Measurements from ENCODE around the gene DFFA.
"Not testable (repeated sequence)": the region's sequence is repeated elsewhere in the genome, so short reads cannot be mapped to it uniquely, and the experiment has no call there.

Gene DFFA

GRCh38 chr1:10430216-10431069 is 41.9 kb downstream of the DFFA start, which contains the start of gene CENPS:
TSS of gene CENPS (plus strand) at chr1:10430433. CDS start at chr1:10430518, 85 bp downstream.
- peak; percentile 58 for TF ChIP-seq CTCF (IDR thresholded peaks at IDR 0.05; ENCODE audit: low read depth, low read length)
- no peaks in the 10 kb centered on the region for H3K27me3 ChIP-seq
- no peaks in the 10 kb centered on the region for H3K9me3 ChIP-seq
- DNase-seq = peak; percentile 82
- H3K4me3 ChIP-seq (ENCODE audit: low read depth, low read length) = peak within 1 kb of the TSS; percentile 70
- no peaks in the 10 kb centered on the region; the same call in 1 of the 2 replicates for H3K4me1 ChIP-seq
- no peaks in the 10 kb centered on the region for H3K36me3 ChIP-seq

- Histone ChIP-seq H3K4me3 (ENCODE audit: low read depth, low read length) (peak overlapping the region; percentile 70), H3K36me3 (no peaks in the 10 kb centered on the region), H3K27me3 (no peaks in the 10 kb centered on the region), H3K9me3 (no peaks in the 10 kb centered on the region), H3K4me1 (no peaks in the 10 kb centered on the region; the same call in 1 of the 2 replicates)
- no peak for TF ChIP-seq CTCF (IDR thresholded peaks at IDR 0.05; ENCODE audit: low read depth, low read length)
- DNase-seq = no peak
Observed at GRCh38 chr1:10429868-10430215, 42.5 kb downstream of the DFFA start.

- H3K36me3 ChIP-seq = no peaks in the 10 kb centered on the region
- no peaks in the 10 kb centered on the region; the same call in none of the 2 replicates for H3K4me1 ChIP-seq
- DNase-seq = no peak
- no peaks in the 10 kb centered on the region for H3K27me3 ChIP-seq
- no peak overlapping the region for H3K4me3 ChIP-seq (ENCODE audit: low read depth, low read length)
- H3K9me3 ChIP-seq = no peaks in the 10 kb centered on the region
- TF ChIP-seq CTCF (IDR thresholded peaks at IDR 0.05; ENCODE audit: low read depth, low read length) = no peak
Observed at GRCh38 chr1:10428984-10429383, 43.3 kb downstream of the DFFA start.

- not testable (repeated sequence) for H3K36me3 ChIP-seq; H3K4me3 ChIP-seq (ENCODE audit: low read depth, low read length); DNase-seq; H3K27me3 ChIP-seq; H3K4me1 ChIP-seq; H3K9me3 ChIP-seq
Observed at GRCh38 chr1:10426535-10426848, 45.8 kb downstream of the DFFA start.

GRCh38 chr1:10425826-10426534 is 46.3 kb downstream of the DFFA start:
- H3K4me3 ChIP-seq (ENCODE audit: low read depth, low read length); H3K36me3 ChIP-seq; H3K9me3 ChIP-seq; H3K4me1 ChIP-seq; H3K27me3 ChIP-seq; DNase-seq: not testable (repeated sequence)

GRCh38 chr1:10424651-10425050 is 47.7 kb downstream of the DFFA start:
- Histone ChIP-seq H3K4me3 (ENCODE audit: low read depth, low read length) (no peak overlapping the region), H3K9me3 (no peaks in the 10 kb centered on the region), H3K36me3 (no peaks in the 10 kb centered on the region; the same call in 1 of the 2 replicates), H3K27me3 (no peaks in the 10 kb centered on the region), H3K4me1 (no peaks in the 10 kb centered on the region; the same call in none of the 2 replicates)
- no peak for TF ChIP-seq CTCF (IDR thresholded peaks at IDR 0.05; ENCODE audit: low read depth, low read length)
- no peak for DNase-seq

GRCh38 chr1:10424034-10424433 is 48.3 kb downstream of the DFFA start:
- DNase-seq = peak; percentile 29
- H3K9me3 ChIP-seq = no peaks in the 10 kb centered on the region
- no peak overlapping the region for H3K4me3 ChIP-seq (ENCODE audit: low read depth, low read length)

More at GRCh38 chr1:10424034-10424433, 48.3 kb downstream of the DFFA start:
- no peaks in the 10 kb centered on the region for H3K27me3 ChIP-seq
- H3K4me1 ChIP-seq = no peaks in the 10 kb centered on the region; the same call in none of the 2 replicates
- no peak for TF ChIP-seq CTCF (IDR thresholded peaks at IDR 0.05; ENCODE audit: low read depth, low read length)
- H3K36me3 ChIP-seq = peaks cover 5% of the 10 kb centered on the region

Data from BE2C (cell line).